Measurements from ENCODE around the gene CLIP2.

Gene CLIP2

GRCh38 chr7:74256491-74257408, 32.5 kb upstream of the CLIP2 start:
- Mint-ChIP-seq H3K27ac (peak overlapping the region; percentile 86), H3K36me3 (ENCODE audit: low read depth) (peaks cover 11% of the 10 kb centered on the region), H3K4me1 (peaks cover 38% of the 10 kb centered on the region), H3K9me3 (no peaks in the 10 kb centered on the region), H3K27me3 (ENCODE audit: low read depth, poor library complexity) (no peaks in the 10 kb centered on the region), H3K4me3 (peak overlapping the region; percentile 96)
- TF ChIP-seq CTCF (IDR thresholded peaks at IDR 0.05): no peak
- DNase-seq: no peak

GRCh38 chr7:74258639-74259038, 30.6 kb upstream of the CLIP2 start:
- TF ChIP-seq CTCF (IDR thresholded peaks at IDR 0.05): no peak
- Mint-ChIP-seq H3K36me3 (ENCODE audit: low read depth) (peaks cover 5% of the 10 kb centered on the region), H3K27ac (no peak overlapping the region), H3K27me3 (ENCODE audit: low read depth, poor library complexity) (no peaks in the 10 kb centered on the region), H3K4me1 (peaks cover 39% of the 10 kb centered on the region), H3K4me3 (no peak overlapping the region), H3K9me3 (no peaks in the 10 kb centered on the region)
- DNase-seq: no peak

DNA sequence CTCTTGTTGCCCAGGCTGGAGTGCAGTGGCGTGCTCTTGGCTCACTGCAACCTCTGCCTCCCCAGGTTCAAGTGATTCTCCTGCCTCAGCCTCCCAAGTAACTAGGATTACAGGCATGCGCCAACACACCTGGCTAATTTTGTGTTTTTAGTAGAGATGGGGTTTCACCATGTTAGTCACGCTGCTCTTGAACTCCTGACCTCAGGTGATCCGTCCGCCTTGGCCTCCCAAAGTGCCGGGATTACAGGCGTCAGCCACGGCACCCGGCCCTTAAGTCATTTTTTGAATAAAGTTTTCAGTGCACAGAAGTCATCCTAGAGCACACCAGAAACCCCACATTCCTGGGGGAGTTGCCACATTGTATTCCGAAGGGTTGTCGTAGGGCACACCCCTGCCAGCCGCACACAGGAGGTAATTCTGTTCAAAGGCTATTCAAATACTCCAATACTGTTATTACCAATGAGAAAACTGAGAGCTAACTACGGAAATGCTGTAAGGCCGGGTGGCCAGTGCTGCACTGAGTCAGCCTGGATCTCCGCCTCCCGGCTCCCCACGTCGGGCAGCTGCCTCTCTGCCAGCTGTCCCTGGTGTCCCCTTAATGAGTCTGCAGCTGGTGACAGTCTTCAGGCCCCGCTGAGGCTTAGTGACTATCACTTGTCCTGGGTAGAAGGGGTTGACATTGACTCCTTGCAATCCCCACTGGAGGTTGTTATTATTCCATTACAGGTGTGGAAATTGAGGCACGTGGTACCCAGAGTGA, 26.4 kb upstream of the CLIP2 start:
- H3K27ac Mint-ChIP-seq: no peak overlapping the region
- DNase-seq: no peak
- no peak for TF ChIP-seq CTCF (IDR thresholded peaks at IDR 0.05)
- H3K4me1 Mint-ChIP-seq: peaks cover 21% of the 10 kb centered on the region
- H3K4me3 Mint-ChIP-seq: no peak overlapping the region
- H3K9me3 Mint-ChIP-seq: no peaks in the 10 kb centered on the region
- no peaks in the 10 kb centered on the region for H3K36me3 Mint-ChIP-seq (ENCODE audit: low read depth)
- peaks cover 3% of the 10 kb centered on the region for H3K27me3 Mint-ChIP-seq (ENCODE audit: low read depth, poor library complexity)

DNA sequence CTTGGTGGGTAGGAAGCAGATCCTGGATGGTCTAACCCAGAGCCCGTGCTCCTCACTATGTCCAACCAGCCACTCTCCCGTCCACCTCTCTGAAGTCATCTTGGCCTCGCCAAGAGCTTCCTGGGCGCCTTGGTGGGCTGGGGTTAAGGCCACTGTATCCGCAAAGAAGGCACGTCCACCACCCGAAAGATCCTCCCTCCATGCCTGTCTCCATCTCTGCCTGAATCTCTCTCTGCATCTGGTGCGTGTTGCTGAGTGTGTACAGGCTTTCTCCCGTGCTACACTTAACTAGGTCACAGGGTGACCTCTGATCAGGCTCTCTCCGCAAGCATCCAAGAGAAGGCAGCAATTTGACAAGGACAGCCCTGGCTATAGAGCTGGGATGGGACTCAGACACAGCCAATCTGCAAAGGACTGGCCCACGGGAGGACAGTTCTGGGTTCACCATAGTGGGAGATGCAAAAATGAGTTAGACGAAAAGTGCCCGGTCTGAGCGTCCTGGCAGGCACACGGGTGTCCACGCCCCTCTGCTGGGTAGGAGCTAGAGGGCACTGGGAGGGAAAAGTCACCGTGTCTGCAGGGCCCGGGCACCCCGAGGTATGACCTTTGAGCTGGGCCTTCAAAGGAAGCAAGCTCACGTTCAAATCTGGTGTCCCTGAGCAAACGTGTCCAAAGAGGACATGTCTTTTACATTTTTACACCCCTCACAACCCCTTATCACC, 25.6 kb upstream of the CLIP2 start:
- Mint-ChIP-seq H3K4me3 (no peak overlapping the region), H3K27me3 (ENCODE audit: low read depth, poor library complexity) (peaks cover 9% of the 10 kb centered on the region), H3K9me3 (no peaks in the 10 kb centered on the region), H3K36me3 (ENCODE audit: low read depth) (no peaks in the 10 kb centered on the region), H3K27ac (no peak overlapping the region), H3K4me1 (peaks cover 26% of the 10 kb centered on the region)
- no peak for DNase-seq
- TF ChIP-seq CTCF (IDR thresholded peaks at IDR 0.05): no peak

DNA sequence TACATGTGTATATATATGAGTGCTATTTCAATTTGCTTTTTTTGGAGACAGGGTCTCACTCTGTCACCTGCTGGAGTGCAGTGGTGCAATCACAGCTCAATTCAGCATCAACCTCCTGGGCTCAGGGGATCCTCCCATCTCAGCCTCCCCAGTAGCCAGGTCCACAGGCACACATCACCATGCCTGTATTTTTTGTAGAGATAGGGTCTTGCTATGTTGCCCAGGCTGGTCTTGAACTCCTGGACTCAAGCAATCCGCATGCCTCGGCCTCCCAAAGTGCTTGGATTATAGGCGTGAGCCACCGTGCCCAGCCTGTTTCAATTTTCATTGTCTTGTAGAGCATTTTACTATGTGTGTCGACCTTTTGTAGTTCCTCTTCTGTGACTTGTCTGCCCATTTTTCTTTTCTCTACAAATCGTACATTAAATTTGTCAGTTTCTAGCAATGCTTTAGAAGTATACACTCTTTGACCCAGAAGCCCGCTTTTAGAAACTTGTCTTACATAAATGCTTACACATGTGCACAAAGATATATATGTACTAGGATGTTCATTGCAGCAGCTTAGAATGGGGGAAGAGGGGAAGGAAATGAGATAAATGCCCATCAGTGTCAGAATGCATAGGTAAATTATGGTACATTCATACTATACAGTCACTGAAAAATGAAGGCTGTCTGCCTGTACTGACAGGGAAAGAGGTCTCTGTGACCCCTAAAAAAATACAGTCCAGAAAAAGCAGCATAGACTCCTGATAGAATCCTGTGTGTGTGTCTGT, 22.8 kb upstream of the CLIP2 start:
- no peaks in the 10 kb centered on the region for H3K36me3 Mint-ChIP-seq (ENCODE audit: low read depth)
- H3K4me3 Mint-ChIP-seq: no peak overlapping the region
- DNase-seq: no peak
- no peak for TF ChIP-seq CTCF (IDR thresholded peaks at IDR 0.05)
- no peak overlapping the region for H3K27ac Mint-ChIP-seq
- no peaks in the 10 kb centered on the region for H3K9me3 Mint-ChIP-seq
- H3K4me1 Mint-ChIP-seq: peaks cover 22% of the 10 kb centered on the region
- peaks cover 15% of the 10 kb centered on the region for H3K27me3 Mint-ChIP-seq (ENCODE audit: low read depth, poor library complexity)
